ENCODE results near the gene C19orf81.
A peak's percentile ranks its signal among the peaks of the same experiment; 100 is the strongest.

C19orf81 gene

GRCh38 chr19:50629801-50630200 is 19.4 kb upstream of the C19orf81 start:
- no peak for DNase-seq

DNA sequence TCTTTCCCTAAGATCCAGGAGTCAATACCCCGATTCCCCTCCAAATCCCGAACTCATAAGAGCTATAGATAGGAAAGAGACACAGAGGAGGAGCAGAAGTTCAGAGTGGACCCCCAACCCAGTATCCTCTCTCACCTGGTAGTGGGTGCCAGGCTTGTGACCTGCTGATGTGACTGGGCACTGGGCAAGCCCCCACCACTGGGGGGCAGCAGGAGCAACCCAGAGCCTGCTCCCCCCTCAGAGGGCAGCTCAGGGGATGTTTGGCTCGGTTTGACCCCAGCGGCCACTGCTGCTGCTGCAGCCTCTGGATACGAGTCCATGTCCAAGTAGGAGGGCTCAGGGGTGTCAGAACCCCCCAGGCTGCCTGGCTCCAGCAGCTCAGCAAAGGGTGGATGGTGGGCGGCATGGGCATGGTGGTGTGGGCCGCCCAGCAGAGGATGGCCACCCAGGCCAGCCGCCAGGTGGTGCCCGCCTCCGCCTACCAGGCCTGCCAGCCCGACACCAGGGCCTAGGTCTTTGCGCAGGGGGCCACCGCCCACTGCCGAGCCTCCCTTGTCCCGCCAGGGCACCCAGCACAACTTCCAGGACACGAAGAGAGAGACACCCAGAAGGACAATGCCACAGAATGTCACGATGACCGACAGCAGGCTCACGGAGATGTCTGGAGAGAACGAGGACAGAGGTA is 17.0 kb upstream of the C19orf81 start:
- no peak for DNase-seq

GRCh38 chr19:50633359-50633758 is 15.9 kb upstream of the C19orf81 start:
- no peak for DNase-seq

DNA sequence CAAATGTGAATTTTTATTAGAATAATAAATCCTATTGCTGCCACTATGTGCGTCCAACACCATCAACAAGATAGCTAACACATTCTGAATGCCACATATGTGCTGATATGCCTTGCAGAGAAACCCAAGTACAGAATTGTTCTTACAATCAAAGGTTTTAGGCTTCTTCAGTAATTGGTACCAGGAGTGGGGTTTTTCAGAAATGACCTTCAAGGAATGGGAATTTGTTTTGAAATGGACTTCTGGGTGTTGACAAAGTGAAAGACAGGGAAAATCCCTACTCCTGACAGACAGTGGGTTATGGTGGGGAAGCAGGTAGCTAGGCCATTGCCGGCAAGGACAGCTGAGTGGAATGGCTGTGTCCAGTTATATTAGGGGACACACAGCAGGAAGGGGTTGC is 15.3 kb upstream of the C19orf81 start:
- DNase-seq: no peak

GRCh38 chr19:50636317-50637085 is 12.7 kb upstream of the C19orf81 start:
- no peak for DNase-seq

DNA sequence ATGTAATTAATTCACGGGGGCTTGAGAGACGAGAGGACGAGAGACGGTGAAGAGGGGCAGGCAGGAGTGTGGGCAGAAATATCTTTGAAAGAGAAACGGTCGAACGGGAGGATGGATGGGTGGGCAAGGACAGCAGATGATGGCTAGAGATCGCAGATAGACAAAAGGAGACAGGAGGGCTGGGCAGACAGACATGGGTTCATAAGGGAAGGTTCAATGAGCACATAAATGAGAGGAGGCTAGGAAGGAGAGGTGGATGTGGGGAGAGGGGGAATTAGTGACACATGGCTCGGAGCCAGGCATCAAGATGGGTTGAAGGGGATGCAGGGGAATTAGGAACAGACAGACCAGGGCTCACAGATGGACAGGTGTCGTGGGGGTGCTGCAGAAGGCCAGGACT is 10.6 kb upstream of the C19orf81 start:
- DNase-seq: no peak

- no peak for DNase-seq
Observed at GRCh38 chr19:50639121-50640112, 9.8 kb upstream of the C19orf81 start, which contains the start of gene SYT3. TSS of gene SYT3 (minus strand) at chr19:50639881. CDS start at chr19:50637411, 2,470 bp downstream.

GRCh38 chr19:50640368-50640767 is 8.9 kb upstream of the C19orf81 start:
- DNase-seq: no peak

- DNase-seq: no peak
Observed at GRCh38 chr19:50644315-50644915, 4.8 kb upstream of the C19orf81 start.

DNA sequence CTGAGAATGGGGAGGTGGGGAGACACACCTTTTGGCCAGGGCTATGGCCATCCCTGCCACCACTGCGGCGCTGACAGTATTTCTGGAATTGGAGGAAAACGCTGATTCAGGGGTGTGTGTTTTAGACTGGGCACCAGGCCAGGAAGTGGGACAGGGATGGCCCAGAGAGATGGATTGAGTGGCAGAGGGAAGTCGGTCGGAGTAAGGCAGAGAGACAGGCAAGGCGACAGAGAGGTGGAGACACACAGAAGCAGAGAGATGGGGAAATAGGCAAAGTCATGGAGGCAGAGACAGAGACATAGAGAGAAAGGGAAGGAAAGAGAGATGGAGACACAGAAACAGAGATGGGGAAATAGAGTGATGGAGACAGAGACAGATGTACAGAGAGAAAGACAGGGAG is 4.1 kb upstream of the C19orf81 start:
- DNase-seq: no peak

DNA sequence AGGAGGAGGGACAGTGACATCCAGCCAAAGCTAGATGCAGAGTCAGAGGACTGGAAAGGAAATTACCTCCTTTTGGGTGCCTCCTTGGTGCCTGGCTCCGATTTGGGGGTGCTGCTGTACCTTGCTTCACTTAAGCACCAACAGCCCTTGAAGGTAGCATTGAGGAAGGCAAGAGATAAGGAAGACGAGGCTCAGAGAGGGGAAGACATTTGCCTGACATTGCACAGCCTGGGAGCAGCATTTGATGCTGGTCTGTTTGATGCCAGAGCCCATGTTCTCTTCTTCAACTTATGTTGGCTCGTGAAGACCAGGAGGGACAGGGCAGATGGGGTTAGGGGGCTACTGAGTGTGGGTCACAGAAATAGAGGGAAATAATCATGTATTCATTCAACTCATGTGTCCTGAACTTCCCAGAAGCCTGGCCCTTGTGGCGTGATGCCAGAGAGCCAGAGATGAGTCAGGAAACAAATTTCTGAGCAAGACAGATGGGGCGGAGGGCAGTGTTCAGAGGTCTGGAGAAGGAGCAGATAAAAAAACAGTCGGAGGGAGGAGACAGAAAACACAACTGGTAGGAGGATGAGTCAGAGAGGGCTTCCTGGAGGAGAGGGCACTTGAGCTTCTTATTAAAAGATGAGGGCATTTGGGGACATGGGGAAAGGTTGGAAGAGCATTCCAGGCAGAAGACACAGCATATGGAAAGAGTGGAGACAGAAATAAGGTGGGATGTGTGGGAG is 3.0 kb upstream of the C19orf81 start:
- DNase-seq: no peak

- DNase-seq: no peak
Observed at GRCh38 chr19:50647879-50648615, 1.2 kb upstream of the C19orf81 start.

- DNase-seq: no peak
Observed at GRCh38 chr19:50648659-50649058, 586 bp upstream of the C19orf81 start.

- no peak for DNase-seq
Observed at GRCh38 chr19:50651174-50651573, 1.9 kb downstream of the C19orf81 start.

GRCh38 chr19:50652722-50653121 is 3.5 kb downstream of the C19orf81 start:
- no peak for DNase-seq

DNA sequence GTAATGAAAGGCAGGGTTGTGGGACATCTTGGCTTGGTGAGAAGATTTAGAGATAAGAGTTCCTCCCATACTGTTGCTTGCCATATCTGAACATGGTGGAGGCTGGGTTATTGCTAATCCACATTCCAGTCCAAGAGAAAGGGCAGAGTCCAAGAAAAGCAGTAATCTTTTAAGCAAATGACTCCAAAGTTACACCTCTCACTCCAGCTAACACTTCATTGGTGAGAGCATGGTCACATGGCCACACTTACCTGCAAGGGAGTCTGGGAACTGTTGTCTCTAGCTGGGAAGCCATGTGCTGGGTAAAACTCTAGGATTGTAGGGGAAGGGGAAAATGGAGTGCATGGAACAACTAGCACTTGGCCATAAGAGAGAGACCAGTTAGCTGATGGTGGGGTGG is 5.6 kb downstream of the C19orf81 start:
- DNase-seq: no peak

GRCh38 chr19:50657222-50657669 is 8.0 kb downstream of the C19orf81 start:
- no peak for DNase-seq

DNA sequence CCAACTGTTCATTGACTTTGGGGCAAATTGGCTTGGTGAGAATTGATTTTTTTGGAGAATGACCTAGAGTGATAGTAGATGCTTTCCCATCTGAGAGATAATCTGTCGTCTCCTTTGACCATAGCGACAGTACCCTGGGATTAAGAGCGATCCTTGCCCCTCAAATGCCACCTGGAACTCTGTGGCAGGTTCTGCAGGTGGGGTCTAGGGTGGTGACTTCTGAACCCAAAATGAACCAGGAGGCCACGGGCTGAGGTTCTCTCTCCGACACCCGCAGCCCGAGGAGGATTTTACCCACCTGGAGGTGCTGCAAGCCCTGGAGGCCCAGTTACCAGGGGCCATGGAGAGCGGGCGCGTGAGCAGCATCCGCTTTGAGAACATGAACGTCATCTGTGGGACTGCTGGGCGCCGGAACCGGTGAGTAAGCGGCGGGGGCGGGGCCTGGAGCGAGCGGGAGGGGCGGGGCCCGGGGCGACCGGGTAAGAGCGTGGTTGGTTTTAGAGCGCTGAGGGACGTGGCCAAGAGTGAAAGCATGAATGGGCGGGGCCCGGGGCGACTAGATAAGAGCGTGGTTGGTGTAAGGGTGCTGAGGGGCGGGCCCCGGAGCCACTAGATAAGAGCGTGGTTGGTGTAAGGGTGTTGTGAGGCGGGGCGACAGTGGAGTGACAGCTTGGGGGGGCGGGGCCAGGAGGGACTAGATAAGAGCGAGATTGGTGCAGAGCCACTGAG is 8.6 kb downstream of the C19orf81 start:
- DNase-seq: peak; percentile 98

- DNase-seq: peak; percentile 18
Observed at GRCh38 chr19:50658441-50659317, 9.4 kb downstream of the C19orf81 start.

Measured in SIG-M5 (cell line).